Measurements from ENCODE around the gene PDZD7. TPM values are rescaled to one million over a fixed set of nuclear protein-coding genes. Genes with fewer than 3 reads are reported as not detected.
A peak's percentile ranks its signal among the peaks of the same experiment; 100 is the strongest.

Gene PDZD7
- total and polyA plus RNA-seq, 9 of the 15 experiments (the other 6 are each of a cell fraction or from before 2014, with no cell fraction given), result 0.04 to 0.24 (median 0.08) TPM; not detected in 3

DNA sequence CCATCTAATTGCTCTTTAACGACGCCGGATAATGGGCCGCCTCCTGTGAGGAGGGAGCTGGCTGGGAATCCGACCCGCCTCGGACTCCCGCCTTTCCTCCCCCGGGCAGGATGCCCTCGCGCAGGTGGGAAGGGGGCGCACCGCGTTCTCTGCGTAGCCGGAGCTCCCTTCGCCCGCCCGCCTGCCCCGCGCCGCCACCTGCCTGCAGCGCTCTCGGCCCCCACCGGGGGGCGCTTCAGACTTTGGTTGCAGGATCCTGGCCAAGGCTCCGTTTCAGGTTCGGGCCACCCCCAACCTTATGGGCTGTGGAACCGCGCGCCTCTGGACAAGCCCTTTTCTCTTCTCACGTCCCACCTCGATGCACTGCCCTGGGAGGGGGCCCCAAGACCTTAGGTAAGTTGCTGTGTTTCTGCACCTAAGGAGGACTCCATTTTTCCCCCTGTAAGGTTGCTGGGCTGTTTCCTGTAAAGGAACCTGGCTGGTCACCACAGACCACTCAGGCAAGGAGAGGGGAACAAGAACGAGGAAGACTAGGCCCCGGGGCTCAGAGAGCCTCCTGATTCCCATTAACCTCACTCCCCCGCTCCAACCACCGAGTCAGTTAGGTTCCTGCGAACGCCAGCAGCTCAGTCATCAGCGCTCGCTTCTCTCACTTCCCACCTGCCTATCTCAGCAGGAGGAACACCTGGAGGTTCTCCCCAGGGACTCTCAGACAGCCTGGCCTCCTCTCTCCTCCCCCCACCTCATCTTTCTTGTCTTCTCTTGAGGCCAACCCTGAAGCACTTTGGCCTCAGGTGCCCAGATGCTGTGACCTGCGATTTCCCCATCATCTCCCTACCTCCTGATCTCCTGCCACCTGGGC is 19.5 kb upstream of the PDZD7 start (continued):
- TF ChIP-seq, protein P1, sequence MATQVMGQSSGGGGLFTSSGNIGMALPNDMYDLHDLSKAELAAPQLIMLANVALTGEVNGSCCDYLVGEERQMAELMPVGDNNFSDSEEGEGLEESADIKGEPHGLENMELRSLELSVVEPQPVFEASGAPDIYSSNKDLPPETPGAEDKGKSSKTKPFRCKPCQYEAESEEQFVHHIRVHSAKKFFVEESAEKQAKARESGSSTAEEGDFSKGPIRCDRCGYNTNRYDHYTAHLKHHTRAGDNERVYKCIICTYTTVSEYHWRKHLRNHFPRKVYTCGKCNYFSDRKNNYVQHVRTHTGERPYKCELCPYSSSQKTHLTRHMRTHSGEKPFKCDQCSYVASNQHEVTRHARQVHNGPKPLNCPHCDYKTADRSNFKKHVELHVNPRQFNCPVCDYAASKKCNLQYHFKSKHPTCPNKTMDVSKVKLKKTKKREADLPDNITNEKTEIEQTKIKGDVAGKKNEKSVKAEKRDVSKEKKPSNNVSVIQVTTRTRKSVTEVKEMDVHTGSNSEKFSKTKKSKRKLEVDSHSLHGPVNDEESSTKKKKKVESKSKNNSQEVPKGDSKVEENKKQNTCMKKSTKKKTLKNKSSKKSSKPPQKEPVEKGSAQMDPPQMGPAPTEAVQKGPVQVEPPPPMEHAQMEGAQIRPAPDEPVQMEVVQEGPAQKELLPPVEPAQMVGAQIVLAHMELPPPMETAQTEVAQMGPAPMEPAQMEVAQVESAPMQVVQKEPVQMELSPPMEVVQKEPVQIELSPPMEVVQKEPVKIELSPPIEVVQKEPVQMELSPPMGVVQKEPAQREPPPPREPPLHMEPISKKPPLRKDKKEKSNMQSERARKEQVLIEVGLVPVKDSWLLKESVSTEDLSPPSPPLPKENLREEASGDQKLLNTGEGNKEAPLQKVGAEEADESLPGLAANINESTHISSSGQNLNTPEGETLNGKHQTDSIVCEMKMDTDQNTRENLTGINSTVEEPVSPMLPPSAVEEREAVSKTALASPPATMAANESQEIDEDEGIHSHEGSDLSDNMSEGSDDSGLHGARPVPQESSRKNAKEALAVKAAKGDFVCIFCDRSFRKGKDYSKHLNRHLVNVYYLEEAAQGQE (IDR thresholded peaks at IDR 0.05; ENCODE audit: borderline replicate concordance), result peak; percentile 55; the same call in 1 of the 2 replicates
- TF ChIP-seq, protein P1 (CRISPR knock-in tag; IDR thresholded peaks at IDR 0.05; ENCODE audit: low read depth), result no peak
- peak; percentile 37 for TF ChIP-seq HNRNPLL (IDR thresholded peaks at IDR 0.05; ENCODE audit: low read depth, low read length, poor library complexity, severe bottlenecking)
- peak; percentile 56; the same call in 1 of the 2 replicates for TF ChIP-seq L3MBTL2 (IDR thresholded peaks at IDR 0.05)
- peak; percentile 46 to 67 for TF ChIP-seq RAD21 (CRISPR knock-in tag; conservative IDR thresholded peaks at IDR 0.05 in 1 of 2, IDR thresholded peaks at IDR 0.05 in 1 of 2)
- peak; percentile 73; the same call in 1 of the 2 replicates for TF ChIP-seq SMC3 (conservative IDR thresholded peaks at IDR 0.05; ENCODE audit: insufficient read depth, low read depth, low read length)
- TF ChIP-seq TGIF2 (CRISPR knock-in tag; IDR thresholded peaks at IDR 0.05), result 0 out of 2 replicates have a peak, but pooled peaks have one; percentile 15
- peak; percentile 35; the same call in 1 of the 2 replicates for TF ChIP-seq RBFOX2 (IDR thresholded peaks at IDR 0.05; ENCODE audit: low read depth, low read length)
- TF ChIP-seq RB1 (IDR thresholded peaks at IDR 0.05; ENCODE audit: low read depth), result peak; percentile 54; the same call in 1 of the 2 replicates
